Cortex of kidney (tissue), 1 donor: ENCODE results near the gene FGGY.
"Not testable (repeated sequence)": the region's sequence is repeated elsewhere in the genome, so short reads cannot be mapped to it uniquely, and the experiment has no call there.

Experiments
- DNase-seq: peaks from one replicate; lab custom pipeline; 2025; lab: John Stamatoyannopoulos, UW

FGGY gene

GRCh38 chr1:59733443-59734141 lies 436.7 kb downstream of the FGGY start:
- no peak for DNase-seq

- not testable (repeated sequence) for DNase-seq
These were observed 439.0 kb downstream of the FGGY start for GRCh38 chr1:59735927-59736326.

GRCh38 chr1:59736744-59737143 lies 439.9 kb downstream of the FGGY start:
- DNase-seq = no peak

- DNase-seq = no peak
These were observed 440.7 kb downstream of the FGGY start for GRCh38 chr1:59737638-59738037.

GRCh38 chr1:59738152-59738551 lies 441.3 kb downstream of the FGGY start:
- DNase-seq = no peak

GRCh38 chr1:59738591-59739015 lies 441.7 kb downstream of the FGGY start:
- DNase-seq = no peak

GRCh38 chr1:59739111-59739510 lies 442.2 kb downstream of the FGGY start:
- DNase-seq = no peak

- DNase-seq = no peak
These were observed 445.6 kb downstream of the FGGY start for GRCh38 chr1:59742526-59742925.

- no peak for DNase-seq
These were observed 446.6 kb downstream of the FGGY start for GRCh38 chr1:59743324-59744091.

GRCh38 chr1:59747420-59748024 lies 450.6 kb downstream of the FGGY start:
- DNase-seq = no peak

GRCh38 chr1:59748123-59748522 lies 451.2 kb downstream of the FGGY start:
- no peak for DNase-seq

GRCh38 chr1:59750328-59751003 lies 453.6 kb downstream of the FGGY start:
- DNase-seq = no peak

- DNase-seq = no peak
These were observed 454.1 kb downstream of the FGGY start for GRCh38 chr1:59751004-59751395.

GRCh38 chr1:59751801-59752200 lies 454.9 kb downstream of the FGGY start:
- no peak for DNase-seq

- DNase-seq = no peak
These were observed 455.9 kb downstream of the FGGY start for GRCh38 chr1:59752556-59753414.

GRCh38 chr1:59755069-59755685 lies 458.3 kb downstream of the FGGY start:
- no peak for DNase-seq

GRCh38 chr1:59757197-59757747 lies 460.4 kb downstream of the FGGY start:
- no peak for DNase-seq

- no peak for DNase-seq
These were observed 462.4 kb downstream of the FGGY start for GRCh38 chr1:59759156-59759925.

- DNase-seq = no peak
These were observed 464.5 kb downstream of the FGGY start for GRCh38 chr1:59761443-59761842.

- DNase-seq = no peak
These were observed 466.5 kb downstream of the FGGY start for GRCh38 chr1:59763418-59763817.
